ENCODE data around the gene SFT2D1.

SFT2D1 gene

GRCh38 chr6:166307082-166308032, 35.0 kb downstream of the SFT2D1 start:
- DNase-seq (ENCODE audit: low read depth) = no peak

GRCh38 chr6:166306378-166307081, 35.8 kb downstream of the SFT2D1 start:
- no peak for DNase-seq (ENCODE audit: low read depth)

GRCh38 chr6:166305562-166306117, 36.7 kb downstream of the SFT2D1 start:
- no peak for DNase-seq (ENCODE audit: low read depth)

GRCh38 chr6:166304106-166304505, 38.2 kb downstream of the SFT2D1 start:
- DNase-seq (ENCODE audit: low read depth) = no peak

GRCh38 chr6:166301611-166302529, 40.5 kb downstream of the SFT2D1 start:
- no peak for DNase-seq (ENCODE audit: low read depth)

DNA sequence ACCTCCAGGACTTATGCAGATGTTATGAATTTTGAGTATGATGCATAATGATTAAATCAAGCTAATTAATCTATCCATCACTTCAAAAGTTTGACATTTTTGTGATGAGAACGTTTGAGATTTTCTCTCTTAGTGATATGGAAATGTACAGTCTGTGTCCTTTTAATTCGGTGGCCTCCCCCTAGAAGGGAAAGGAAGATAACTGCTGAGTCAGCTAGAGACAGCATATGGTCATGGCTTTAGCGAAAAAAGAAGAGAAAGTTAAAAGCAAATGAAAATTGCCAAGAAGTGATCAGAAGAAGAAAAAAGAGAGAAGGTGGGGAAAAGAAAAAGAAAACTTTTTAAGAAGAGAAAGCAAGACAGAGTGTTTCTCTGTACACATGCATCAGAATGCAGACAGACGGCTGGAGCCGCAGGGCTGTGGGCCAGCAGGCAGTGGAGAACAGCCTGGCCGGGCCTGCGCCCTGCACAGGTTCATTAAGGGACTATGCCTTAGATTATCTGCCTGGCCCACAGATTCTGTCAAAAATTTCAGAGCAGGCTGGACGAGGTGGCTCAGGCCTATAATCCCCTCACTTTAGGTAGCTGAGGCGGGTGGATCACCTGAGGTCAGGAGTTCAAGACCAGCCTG, 41.9 kb downstream of the SFT2D1 start:
- no peak for DNase-seq (ENCODE audit: low read depth)

GRCh38 chr6:166297606-166298005, 44.7 kb downstream of the SFT2D1 start:
- DNase-seq (ENCODE audit: low read depth) = no peak

DNA sequence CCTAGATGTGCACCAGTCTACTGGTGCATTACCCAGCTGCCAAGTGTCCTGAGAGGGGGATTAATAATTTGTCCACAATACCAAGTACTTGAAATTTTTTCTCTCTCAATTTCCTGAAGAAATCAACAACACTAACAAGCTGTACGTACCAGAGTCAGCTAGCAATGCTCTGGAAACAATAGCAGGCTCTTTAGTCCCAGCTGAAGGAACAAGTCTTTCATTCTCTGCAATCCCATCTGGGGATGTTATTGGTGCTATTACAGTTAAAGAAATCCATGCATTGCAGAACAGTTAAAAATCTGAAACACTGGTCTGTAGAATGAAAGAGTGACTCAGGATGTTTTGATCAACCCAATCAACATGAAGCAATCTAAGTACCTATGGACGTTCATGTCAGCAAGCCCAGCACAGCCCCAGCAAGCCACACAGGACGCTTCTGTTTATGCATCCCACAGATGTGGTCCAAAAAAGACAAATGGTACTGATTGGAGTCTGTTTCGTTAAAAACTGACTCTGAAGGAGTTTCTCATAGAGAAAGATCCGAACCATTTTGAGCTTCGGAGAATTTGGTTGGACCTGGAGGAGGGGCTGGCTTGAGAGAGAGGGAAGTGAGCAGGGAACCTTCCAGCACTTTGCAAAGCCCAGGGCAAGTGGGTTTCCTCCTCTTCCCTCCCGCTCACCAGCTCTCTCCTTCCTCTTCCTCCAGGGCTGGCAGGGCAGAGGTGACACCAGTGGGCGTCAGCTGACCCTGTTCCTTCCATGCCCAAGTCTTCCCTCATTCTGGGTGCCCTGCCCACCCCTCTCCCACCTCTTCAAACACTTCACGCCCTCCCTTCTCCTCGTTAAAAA, 46.1 kb downstream of the SFT2D1 start:
- no peak for DNase-seq (ENCODE audit: low read depth)

DNA sequence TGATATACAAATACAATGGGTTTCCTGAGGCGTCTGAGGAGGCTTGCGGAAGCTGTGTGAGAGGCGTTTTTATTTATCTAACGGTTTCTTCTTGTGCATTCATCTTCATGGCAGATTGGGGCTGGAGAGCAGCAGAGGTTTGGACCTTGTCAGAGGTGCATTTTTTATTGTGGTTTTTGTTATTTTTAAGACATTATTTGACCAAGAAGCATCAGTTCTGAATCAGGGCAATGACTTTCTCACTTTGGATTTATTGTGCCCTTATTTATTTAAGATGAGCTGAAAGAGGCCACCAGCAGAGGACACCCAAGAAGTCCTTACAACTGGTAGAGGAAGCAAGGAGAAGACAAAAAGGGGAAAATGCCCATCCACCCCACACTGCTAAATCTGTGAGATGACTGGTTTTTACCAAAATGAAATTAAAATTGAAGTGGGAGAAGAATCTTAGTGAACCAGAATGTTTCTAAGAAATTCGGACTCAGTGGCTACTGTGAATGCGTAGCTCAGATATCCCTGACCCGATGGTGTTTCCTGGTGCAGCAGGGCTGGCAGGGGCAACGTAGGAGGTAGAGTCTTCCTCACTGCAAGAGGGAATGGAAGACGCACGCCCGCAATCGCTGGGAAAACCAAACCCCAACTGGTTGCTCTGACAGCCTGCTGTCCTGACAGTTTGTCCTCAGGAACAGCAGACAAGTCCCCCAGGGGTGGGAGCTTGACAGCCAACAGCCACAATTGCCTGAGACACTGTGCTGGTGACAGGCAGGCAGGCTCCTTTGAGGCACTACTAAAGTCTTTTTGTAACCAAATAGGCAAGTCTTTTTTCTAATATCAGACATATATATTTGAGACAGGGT, 48.4 kb downstream of the SFT2D1 start:
- DNase-seq (ENCODE audit: low read depth) = no peak

- DNase-seq (ENCODE audit: low read depth) = no peak
These were observed 52.9 kb downstream of the SFT2D1 start for GRCh38 chr6:166289207-166290060.

- no peak for DNase-seq (ENCODE audit: low read depth)
These were observed 55.5 kb downstream of the SFT2D1 start for GRCh38 chr6:166286839-166287271.

GRCh38 chr6:166285233-166285632, 57.1 kb downstream of the SFT2D1 start:
- no peak for DNase-seq (ENCODE audit: low read depth)

DNA sequence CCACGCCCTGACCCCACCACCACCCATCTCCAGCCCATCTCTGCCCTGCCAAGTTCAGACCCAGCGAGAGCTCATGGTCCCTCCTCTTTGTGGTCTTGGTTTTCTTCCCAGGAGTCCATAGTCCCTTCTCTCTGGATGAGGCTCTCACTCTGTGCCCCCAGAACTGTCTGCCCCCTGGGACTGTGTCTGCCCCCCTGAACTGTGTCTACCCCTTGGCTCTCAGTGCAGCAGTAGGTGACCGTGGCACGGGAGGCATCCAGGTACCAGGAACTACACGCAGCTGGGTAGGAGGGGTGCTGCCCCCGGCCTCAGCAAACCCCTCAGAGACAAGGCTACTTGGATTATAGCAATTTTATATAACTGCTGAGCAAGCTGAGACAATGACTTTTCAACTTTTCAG, 57.7 kb downstream of the SFT2D1 start:
- DNase-seq (ENCODE audit: low read depth) = no peak

GRCh38 chr6:166282394-166283032, 59.8 kb downstream of the SFT2D1 start:
- no peak for DNase-seq (ENCODE audit: low read depth)

GRCh38 chr6:166281104-166281503, 61.2 kb downstream of the SFT2D1 start:
- DNase-seq (ENCODE audit: low read depth) = no peak

DNA sequence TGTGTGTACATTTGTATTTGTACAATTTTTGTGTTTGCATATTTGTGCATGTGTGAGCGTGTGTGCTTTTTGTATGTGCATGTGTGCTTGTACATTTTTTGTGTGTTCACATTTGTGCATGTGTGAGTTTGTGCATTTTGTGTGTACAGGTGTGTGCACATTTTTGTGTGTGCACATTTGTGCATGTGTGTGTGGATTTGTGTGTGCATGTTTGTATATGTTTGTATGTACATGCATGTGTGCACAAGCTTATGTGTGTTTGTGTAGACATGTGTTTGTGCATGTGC, 63.0 kb downstream of the SFT2D1 start:
- no peak for DNase-seq (ENCODE audit: low read depth)

DNA sequence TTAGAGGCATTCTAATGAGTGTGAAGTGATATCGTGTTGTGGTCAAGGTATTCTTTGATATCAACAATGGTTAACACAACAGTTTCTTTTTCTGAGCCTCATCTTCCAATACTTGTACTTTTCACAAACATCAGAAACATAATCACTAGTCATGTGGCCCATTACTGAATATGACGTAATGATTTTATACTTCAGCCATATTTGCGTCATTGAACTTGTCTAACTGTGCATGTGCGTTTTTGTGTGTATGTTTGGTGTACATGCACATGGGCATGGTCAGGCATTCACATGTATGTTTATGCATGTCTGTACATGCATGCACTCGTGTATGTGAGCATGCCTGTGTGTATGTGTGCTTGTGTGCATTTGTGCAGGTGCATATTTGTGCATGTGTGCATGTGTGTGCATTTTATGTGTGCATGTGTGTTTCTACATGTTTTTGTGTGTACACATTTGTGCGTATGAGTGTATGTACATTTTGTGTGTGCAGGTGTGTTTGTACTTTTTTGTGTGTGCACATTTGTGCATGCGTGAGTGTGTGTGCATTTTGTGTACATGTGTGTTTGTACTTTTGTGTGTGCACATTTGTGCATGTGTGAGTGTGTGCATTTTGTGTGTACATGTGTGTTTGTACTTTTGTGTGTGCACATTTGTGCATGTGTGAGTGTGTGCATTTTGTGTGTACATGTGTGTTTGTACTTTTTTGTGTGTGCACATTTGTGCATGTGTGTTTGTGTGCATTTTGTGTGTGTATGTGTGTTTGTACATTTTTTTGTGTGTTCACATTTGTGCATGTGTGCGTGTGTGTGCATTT, 63.6 kb downstream of the SFT2D1 start:
- no peak for DNase-seq (ENCODE audit: low read depth)
